ENCODE results near the gene RDH12.
"Not testable (repeated sequence)": the region's sequence is repeated elsewhere in the genome, so short reads cannot be mapped to it uniquely, and the experiment has no call there.

RDH12 gene

GRCh38 chr14:67705211-67705610 lies 3.5 kb downstream of the RDH12 start:
- DNase-seq (ENCODE audit: low spot score), result no peak

GRCh38 chr14:67709346-67709745 lies 7.7 kb downstream of the RDH12 start:
- not testable (repeated sequence) for DNase-seq (ENCODE audit: low spot score)

- not testable (repeated sequence) for DNase-seq (ENCODE audit: low spot score)
Measured at GRCh38 chr14:67709796-67710195, 8.1 kb downstream of the RDH12 start.

GRCh38 chr14:67710209-67710608 lies 8.5 kb downstream of the RDH12 start:
- DNase-seq (ENCODE audit: low spot score), result no peak

DNA sequence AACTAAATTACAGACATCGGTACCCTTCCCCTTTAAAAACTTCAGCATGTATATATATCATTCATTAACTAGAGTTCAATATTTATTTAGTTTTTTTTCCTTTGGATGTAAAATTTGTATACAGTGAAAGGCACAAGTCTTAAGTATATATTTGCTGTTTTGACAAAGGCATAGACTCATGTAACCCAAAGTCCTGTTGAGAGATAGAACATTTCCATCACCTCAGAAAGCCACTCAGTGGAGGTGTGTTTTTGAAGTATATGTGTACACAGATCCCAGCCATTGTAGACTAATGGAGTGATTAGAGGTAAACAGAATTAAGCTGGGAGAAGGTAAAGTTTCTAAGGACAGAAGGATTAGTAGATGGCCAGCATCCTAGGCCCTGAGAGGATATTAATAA lies 15.4 kb downstream of the RDH12 start:
- no peak for DNase-seq (ENCODE audit: low spot score)

GRCh38 chr14:67718265-67718664 lies 16.6 kb downstream of the RDH12 start:
- DNase-seq (ENCODE audit: low spot score), result no peak

GRCh38 chr14:67719385-67719784 lies 17.7 kb downstream of the RDH12 start:
- not testable (repeated sequence) for DNase-seq (ENCODE audit: low spot score)

DNA sequence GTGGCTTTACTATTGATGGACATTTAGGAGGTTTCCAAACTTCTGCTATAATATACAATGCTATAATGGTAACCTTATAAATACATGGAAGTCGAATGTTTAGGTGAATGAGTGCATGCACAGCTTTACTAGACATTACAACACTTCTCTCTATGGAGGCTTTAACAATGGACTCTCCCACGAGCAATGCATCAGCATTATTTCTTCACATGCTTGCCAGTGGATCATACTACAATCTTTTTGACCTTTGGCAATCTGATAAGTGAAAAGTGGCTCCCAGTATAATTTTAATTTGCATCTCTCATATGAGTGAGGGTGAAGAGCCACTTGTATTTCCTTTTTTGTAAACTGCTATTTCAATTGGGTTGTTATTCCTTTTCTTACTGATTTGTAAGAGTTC lies 18.2 kb downstream of the RDH12 start:
- no peak for DNase-seq (ENCODE audit: low spot score)

- no peak for DNase-seq (ENCODE audit: low spot score)
Measured at GRCh38 chr14:67721875-67722274, 20.2 kb downstream of the RDH12 start.

GRCh38 chr14:67722293-67722692 lies 20.6 kb downstream of the RDH12 start:
- DNase-seq (ENCODE audit: low spot score), result peak; percentile 50

GRCh38 chr14:67725171-67725570 lies 23.5 kb downstream of the RDH12 start:
- no peak for DNase-seq (ENCODE audit: low spot score)

DNA sequence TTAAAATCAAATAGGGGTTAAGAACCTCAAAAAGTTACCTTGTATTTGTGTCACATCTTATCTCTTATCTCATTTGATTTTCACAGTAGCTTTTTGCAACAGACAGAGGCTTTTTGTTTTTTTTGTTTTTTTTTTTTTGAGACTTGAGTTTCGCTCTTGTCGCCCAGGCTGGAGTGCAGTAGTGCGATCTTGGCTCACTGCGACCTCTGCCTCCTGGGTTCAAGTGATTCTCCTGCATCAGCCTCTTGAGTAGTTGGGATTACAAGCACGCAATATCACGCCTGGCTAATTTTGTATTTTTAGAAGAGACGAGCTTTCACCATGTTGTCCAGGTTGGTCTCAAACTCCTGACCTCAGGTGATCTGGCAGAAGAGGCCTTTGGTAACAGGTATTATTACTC lies 25.7 kb downstream of the RDH12 start:
- no peak for DNase-seq (ENCODE audit: low spot score)

DNA sequence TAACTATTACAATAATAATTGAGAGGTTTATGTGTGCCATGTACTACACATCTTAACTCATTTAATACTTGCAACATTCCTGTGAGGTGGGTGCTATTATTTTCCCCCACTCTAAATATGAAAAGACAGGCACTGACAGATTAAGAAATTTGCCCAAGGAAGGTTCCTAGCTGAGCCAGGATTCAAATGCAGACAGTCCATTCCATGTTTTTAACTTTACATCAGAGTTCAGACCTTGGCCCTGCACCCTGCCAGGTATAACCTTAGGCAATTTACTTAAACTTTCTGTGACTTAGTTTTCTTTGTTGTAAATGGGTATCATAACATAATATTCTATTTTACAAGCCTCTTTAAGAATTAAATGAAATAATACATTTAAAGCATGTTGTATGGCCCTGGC lies 26.6 kb downstream of the RDH12 start:
- no peak for DNase-seq (ENCODE audit: low spot score)

- no peak for DNase-seq (ENCODE audit: low spot score)
Measured at GRCh38 chr14:67729072-67729885, 27.6 kb downstream of the RDH12 start.

DNA sequence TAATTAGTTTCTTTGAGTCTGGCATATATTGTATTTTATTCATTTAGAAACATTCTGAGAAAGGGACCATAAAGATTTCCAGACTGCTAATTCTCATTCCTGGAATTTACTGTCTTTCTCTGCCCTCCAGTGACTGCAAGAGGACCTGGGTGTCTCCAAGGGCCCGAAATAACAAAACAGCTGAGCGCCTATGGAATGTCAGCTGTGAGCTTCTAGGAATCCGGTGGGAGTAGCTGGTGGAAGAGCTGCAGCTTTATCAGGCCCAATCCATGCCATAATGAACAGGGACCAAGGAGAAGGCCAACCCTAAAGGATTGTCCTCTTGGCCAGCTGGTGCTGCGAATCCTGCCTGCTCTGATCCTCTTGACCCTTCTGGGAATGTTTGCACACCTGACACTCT lies 31.9 kb downstream of the RDH12 start:
- no peak for DNase-seq (ENCODE audit: low spot score)

GRCh38 chr14:67734675-67735074 lies 33.0 kb downstream of the RDH12 start:
- no peak for DNase-seq (ENCODE audit: low spot score)

- no peak for DNase-seq (ENCODE audit: low spot score)
Measured at GRCh38 chr14:67735336-67736147, 33.9 kb downstream of the RDH12 start.

DNA sequence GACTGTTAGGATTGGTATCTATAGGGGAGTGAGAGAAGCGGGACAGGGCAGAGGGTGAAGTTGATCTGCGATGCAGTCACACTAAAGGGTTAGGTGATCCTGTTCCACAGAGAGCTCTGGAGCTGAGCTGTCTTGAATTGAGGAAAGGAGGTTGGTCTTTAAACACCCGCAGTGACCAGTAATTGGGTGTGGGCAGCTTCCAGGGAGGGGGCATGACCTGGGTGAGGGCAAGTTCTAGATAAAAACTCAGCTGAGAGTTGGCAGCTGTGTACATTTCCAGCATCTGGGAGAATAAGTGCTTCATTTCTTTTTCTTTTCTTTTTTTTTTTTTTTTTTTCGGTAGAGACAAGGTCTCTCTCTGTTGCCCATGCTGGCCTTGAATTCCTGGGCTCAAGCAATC lies 35.1 kb downstream of the RDH12 start:
- no peak for DNase-seq (ENCODE audit: low spot score)

- no peak for DNase-seq (ENCODE audit: low spot score)
Measured at GRCh38 chr14:67738740-67739504, 37.2 kb downstream of the RDH12 start.

- DNase-seq (ENCODE audit: low spot score), result no peak
Measured at GRCh38 chr14:67744046-67744445, 42.4 kb downstream of the RDH12 start.

DNA sequence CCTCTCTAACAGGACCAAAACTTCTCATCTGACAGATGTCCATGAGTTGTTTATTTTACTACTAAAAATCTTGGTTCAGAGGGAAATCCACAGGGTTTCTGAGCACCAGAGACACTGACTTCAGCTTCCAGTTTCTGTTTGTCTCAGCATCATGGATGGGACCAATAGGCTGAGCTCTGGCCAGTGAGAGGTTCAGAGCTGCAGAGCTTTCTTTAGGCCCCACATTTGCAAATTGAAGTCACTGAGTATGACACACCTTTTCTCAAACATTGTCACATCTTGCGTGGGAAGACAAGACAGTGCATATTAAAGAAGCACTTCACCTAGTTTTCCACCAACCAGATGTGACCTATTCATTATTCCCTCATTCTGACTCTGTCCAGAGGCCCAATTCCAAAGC lies 45.2 kb downstream of the RDH12 start:
- no peak for DNase-seq (ENCODE audit: low spot score)

DNA sequence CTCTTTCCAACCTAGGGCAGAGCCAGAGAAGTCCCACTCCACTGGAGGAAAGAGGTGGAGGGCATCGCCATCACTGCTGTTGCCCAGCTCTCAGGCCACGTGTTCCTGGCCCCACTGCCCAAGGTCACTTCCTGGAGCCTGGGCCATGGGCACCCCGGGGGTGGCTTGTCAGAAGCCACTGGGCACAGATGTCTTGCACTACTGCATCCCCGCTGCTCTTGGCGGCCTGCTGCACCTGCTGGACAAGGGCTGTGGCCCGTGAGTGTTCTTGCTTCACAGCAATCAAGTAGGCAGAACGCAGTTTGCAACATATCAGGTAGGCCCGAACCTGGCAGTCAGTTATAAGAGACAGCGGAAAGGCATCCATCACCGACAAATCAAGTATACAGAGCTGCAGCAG lies 46.6 kb downstream of the RDH12 start:
- no peak for DNase-seq (ENCODE audit: low spot score)
